DOHH2 (cell line): Measurements from ENCODE around the gene SLC45A3.

Experiments
- H3F3A ChIP-seq: fragments of 200-600 bp; sonication (generic), shearing (Covaris generic); 2 replicates; pipeline ENCODE4 v1.6.0; 2016; ENCODE audit warnings: antibody characterized with exemption, mild to moderate bottlenecking; ENCODE audit not compliant: control insufficient read depth, insufficient read depth
- H3K27ac ChIP-seq: fragments of 200-600 bp; sonication (generic); 2 replicates; pipeline ENCODE4 v1.5.1; 2014; ENCODE audit warnings: low read depth, mild to moderate bottlenecking, low read length, moderate library complexity
- H3K27me3 ChIP-seq: fragments of 200-600 bp; sonication (generic); 2 replicates; pipeline ENCODE4 v1.6.1; 2014; ENCODE audit warnings: mild to moderate bottlenecking, low read length, mixed read lengths; ENCODE audit not compliant: control insufficient read depth
- H3K36me3 ChIP-seq: fragments of 200-600 bp; sonication (generic); 2 replicates; pipeline ENCODE4 v1.6.1; 2014; ENCODE audit warnings: mild to moderate bottlenecking, low read length, moderate library complexity, mixed read lengths; ENCODE audit not compliant: control insufficient read depth
- H3K4me1 ChIP-seq: fragments of 200-600 bp; sonication (generic); 2 replicates; pipeline ENCODE4 v1.6.1; 2014; ENCODE audit warnings: mild to moderate bottlenecking, low read length, mixed read lengths; ENCODE audit not compliant: control insufficient read depth
- H3K4me2 ChIP-seq: fragments of 200-600 bp; sonication (generic); 2 replicates; pipeline ENCODE4 v1.6.0; 2014; ENCODE audit warnings: mild to moderate bottlenecking, low read length, moderate library complexity
- H3K4me3 ChIP-seq: fragments of 200-600 bp; sonication (generic); 2 replicates; pipeline ENCODE4 v1.5.1; 2014; ENCODE audit warnings: mild to moderate bottlenecking, low read length, mixed read lengths
- H3K79me2 ChIP-seq: fragments of 200-600 bp; sonication (generic); 2 replicates; pipeline ENCODE4 v1.6.1; 2014; ENCODE audit warnings: mild to moderate bottlenecking, low read length, mixed read lengths; ENCODE audit not compliant: control insufficient read depth
- H3K9me2 ChIP-seq: fragments of 200-600 bp; sonication (generic); replicated peaks from 2 replicates; pipeline ENCODE4 v1.6.1; 2014; ENCODE audit warnings: mild to moderate bottlenecking, low read length, mixed read lengths; ENCODE audit not compliant: control insufficient read depth
- H3K9me3 ChIP-seq: fragments of 200-600 bp; sonication (generic); 2 replicates; pipeline ENCODE4 v1.6.1; 2014; ENCODE audit warnings: antibody characterized with exemption, low read length, mixed read lengths; ENCODE audit not compliant: control insufficient read depth, insufficient read depth
- H4K20me1 ChIP-seq: fragments of 200-600 bp; sonication (generic); 2 replicates; pipeline ENCODE4 v1.6.0; 2014; ENCODE audit warnings: low read depth, mild to moderate bottlenecking, antibody characterized with exemption, low read length, moderate library complexity; ENCODE audit not compliant: control insufficient read depth, insufficient read depth
- CTCF ChIP-seq: fragments of 200-600 bp; sonication (generic); IDR thresholded peaks from one replicate; pipeline ENCODE4 v1.5.1; 2014; ENCODE audit warnings: antibody characterized with exemption, mild to moderate bottlenecking, low read depth, low read length; ENCODE audit not compliant: poor library complexity, severe bottlenecking
- EZH2phosphoT487 ChIP-seq: fragments of 200-600 bp; sonication (generic); IDR thresholded peaks from 2 replicates; pipeline ENCODE4 v1.6.1; 2017; ENCODE audit warnings: borderline replicate concordance, mild to moderate bottlenecking, antibody characterized with exemption, low read length, moderate library complexity, mixed read lengths

SLC45A3 gene

GRCh38 chr1:205613854-205614412 lies 66.4 kb downstream of the SLC45A3 start:
- Histone ChIP-seq H3K36me3 (peaks cover 94% of the 10 kb centered on the region), H3F3A (peaks cover 10% of the 10 kb centered on the region), H3K27ac (0 out of 2 replicates have a peak overlapping the region, but pooled peaks have one; percentile 5), H3K4me3 (no peak overlapping the region), H3K79me2 (peaks cover 86% of the 10 kb centered on the region), H3K9me3 (no peaks in the 10 kb centered on the region), H3K4me2 (peak overlapping the region; percentile 7; the same call in 1 of the 2 replicates), H3K4me1 (peaks cover 33% of the 10 kb centered on the region), H3K27me3 (no peaks in the 10 kb centered on the region), H3K9me2 (no peaks in the 10 kb centered on the region), H4K20me1 (no peaks in the 10 kb centered on the region)
- TF ChIP-seq EZH2phosphoT487 (no peak), CTCF (no peak)

DNA sequence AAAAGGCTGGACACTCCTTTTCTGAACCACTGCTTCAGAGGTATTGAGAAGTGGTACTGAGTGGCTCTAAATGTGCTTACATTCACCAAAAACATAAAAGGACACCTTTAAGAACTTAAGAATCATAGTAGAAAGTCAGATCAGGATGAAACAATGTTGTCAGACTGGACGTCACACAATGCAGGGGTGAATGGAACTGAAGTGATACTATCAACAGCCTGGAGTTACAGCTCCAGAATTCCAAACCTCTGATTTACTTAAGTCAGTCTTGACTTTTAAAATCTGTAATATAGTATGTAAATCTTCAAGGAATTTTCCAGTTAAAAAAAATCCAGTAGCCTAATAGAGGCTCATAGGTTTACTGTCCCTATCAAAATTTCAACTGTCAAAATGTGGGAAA lies 67.8 kb downstream of the SLC45A3 start:
- Histone ChIP-seq H3K36me3 (peaks cover 92% of the 10 kb centered on the region), H3K4me2 (no peak overlapping the region), H3K9me3 (no peaks in the 10 kb centered on the region), H3K27ac (no peak overlapping the region), H4K20me1 (no peaks in the 10 kb centered on the region; the same call in 1 of the 2 replicates), H3K9me2 (no peaks in the 10 kb centered on the region), H3K27me3 (no peaks in the 10 kb centered on the region), H3K4me1 (peaks cover 44% of the 10 kb centered on the region), H3K4me3 (no peak overlapping the region), H3K79me2 (peaks cover 88% of the 10 kb centered on the region), H3F3A (peaks cover 10% of the 10 kb centered on the region)
- TF ChIP-seq EZH2phosphoT487 (no peak), CTCF (no peak)

DNA sequence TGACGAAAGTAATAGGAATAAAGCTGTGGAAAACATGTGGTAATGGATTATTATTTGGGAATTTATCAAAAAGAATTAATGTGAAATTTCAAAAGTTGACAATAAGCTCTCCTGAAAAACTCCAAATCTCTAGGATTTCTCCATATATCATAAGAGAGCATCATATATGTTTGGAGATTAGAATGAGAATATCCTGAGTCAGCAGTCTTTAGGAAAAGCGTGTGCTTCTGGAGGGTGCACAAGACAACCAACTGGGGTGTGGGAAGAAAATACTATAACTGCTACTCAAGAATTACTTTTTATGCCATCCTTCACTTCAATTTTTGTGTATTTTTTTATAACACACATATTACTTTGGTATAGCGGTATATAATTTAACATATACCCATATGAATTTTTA lies 68.2 kb downstream of the SLC45A3 start:
- no peak for TF ChIP-seq EZH2phosphoT487
- no peaks in the 10 kb centered on the region for H3K9me3 ChIP-seq
- H4K20me1 ChIP-seq: no peaks in the 10 kb centered on the region; the same call in 1 of the 2 replicates
- H3K27me3 ChIP-seq: no peaks in the 10 kb centered on the region
- no peak overlapping the region for H3K27ac ChIP-seq
- no peak overlapping the region for H3K4me2 ChIP-seq
- no peaks in the 10 kb centered on the region for H3K9me2 ChIP-seq
- peaks cover 91% of the 10 kb centered on the region for H3K36me3 ChIP-seq
- peaks cover 92% of the 10 kb centered on the region for H3K79me2 ChIP-seq
- H3K4me1 ChIP-seq: peaks cover 49% of the 10 kb centered on the region
- H3K4me3 ChIP-seq: no peak overlapping the region
- H3F3A ChIP-seq: peaks cover 10% of the 10 kb centered on the region

- Histone ChIP-seq H3K4me3 (no peak overlapping the region), H3F3A (peaks cover 10% of the 10 kb centered on the region), H3K9me2 (no peaks in the 10 kb centered on the region), H3K4me2 (no peak overlapping the region), H3K9me3 (no peaks in the 10 kb centered on the region), H3K4me1 (peaks cover 58% of the 10 kb centered on the region), H3K79me2 (peaks cover 85% of the 10 kb centered on the region), H3K36me3 (peaks cover 89% of the 10 kb centered on the region), H3K27ac (no peak overlapping the region), H4K20me1 (no peaks in the 10 kb centered on the region; the same call in 1 of the 2 replicates), H3K27me3 (no peaks in the 10 kb centered on the region)
- TF ChIP-seq CTCF (no peak), EZH2phosphoT487 (no peak)
Observed at GRCh38 chr1:205610901-205611466, 69.3 kb downstream of the SLC45A3 start.
